Posterior vena cava (tissue), 2 donors: ENCODE data around the gene ANKMY1. TPM values are rescaled to one million over a fixed set of nuclear protein-coding genes. Genes with fewer than 3 reads are reported as not detected.
A peak's percentile ranks its signal among the peaks of the same experiment; 100 is the strongest.

ENCODE experiments used
- DNase-seq: peaks from one replicate; pipeline ENCODE4 v3.0.0-alpha.2; 2020; ENCODE audit warnings: low spot score
- intact Hi-C, 2 donors: fragments of 100-400 bp; cut with DNase I; formaldehyde crosslinking; loops; one replicate each; pipeline versions ENCODE4 v1.14.1 to v1.14.2; 2022 to 2023
- total RNA-seq, 2 donors: library from RNA; stranded (reverse); fragmentation: NEBNext Ultra II Directional; extraction: Animal tissue kit (Norgen Biotek cat#: 25700); gene quantifications; one replicate each; pipeline ENCODE4 v1.2.1, GENCODE V29; 2021
- donor health status: DM: yes; HTN: yes; CAD: no.
- donor health status: DM: yes; HTN: yes; CAD: no.

ANKMY1 gene
- total RNA-seq, 2 donors from 2014 or later = 7.1 to 12.9 TPM

DNA sequence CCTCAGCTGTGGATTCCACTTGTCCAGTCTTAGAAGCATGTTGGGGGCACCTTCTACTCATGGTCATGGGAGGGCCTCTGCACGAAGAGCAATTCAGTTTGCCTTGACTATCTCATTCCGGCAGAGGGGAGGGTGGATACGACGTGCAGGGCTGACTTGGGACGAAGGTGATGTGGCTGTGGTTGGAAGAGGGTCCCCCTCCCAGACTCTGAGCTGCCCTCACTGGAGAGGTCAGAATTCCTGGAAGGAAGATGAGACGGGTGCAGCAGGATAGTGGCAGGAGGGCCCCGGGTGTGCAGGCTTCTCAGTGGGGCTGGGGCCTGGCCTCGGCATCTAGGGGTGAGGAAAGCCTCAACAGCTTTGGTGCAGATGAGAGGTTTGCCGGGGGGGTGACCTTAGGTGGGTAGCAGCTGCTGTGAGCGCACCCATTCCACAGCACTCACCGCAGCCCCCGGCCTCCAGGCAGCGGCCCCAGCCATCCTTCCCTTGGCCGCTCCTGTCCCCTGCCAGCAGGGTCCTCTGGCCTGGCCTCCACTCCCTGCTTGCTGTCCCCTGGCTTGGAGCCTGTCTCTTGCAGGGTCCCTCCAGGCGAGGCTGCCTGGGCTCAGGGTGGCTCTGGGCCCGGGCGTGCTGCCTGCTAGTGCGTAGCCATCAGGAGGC, 13.7 kb upstream of the ANKMY1 start:
- intact Hi-C loops = no loop called here
- DNase-seq = peak; percentile 73

DNA sequence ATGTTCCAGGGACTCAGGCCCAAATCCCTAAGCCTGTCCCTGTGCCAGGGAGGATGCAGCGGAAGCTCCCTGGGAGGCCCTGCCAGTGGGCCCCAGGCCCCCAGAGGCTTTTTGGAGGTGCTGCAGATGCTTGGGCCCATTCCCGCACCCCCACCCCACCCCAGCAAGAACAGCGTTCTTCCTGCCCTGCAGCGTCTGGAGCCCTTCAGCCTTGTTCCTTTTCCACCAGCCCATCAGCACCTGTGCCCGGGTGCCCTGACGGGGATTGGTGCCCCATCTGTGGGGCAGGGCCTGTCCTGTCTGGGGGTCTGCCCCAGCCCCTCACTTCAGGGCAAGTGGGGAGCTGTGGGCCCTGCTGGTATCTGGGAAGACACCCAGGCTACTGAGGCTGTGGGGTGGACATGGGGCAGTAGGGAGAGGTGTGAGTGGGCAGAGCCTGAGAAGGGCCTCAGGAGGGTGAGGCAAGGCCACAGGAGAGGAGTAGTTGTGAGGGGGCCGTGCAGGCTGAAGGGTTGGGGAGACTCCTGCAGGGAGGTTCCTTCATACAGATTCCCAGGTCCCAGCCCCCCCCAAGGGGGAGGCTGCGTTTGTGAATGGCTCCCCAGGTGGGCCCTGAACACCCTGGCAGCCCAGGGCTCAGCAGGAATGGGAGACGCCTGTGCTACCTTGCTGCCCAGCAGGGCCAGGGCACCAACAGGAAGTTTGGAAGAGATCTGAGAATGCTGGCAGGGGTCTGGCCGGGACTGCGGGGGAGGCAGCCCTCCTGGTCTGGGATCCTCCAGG, 12.9 kb upstream of the ANKMY1 start:
- peak; percentile 42 for DNase-seq
- intact Hi-C loops = no loop called here

DNA sequence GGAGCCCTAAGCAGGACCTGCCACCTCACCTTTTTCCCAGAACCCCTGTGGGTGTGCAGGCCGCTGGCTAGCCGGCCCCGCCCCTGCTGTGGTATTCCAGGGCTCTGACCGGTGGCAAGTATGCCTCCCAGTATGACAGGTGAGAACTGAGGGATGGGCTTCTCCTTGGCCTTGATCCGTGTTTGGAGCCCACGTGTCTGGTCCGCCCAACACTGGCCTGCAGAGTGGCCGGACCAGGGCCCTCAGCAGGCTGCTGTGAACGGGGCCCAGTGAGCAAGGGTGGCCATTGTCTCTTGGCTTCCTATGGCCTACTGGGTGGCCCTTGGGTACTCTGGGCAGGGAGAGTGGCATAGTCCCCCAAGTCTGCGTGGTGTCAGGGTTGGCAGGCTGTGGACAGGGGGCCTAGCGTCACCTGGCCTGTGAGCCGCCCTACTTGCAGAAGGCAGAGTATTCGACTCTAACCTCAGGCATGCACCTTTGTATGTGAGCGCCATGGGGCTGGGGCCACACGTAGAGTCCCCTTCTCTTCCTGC, 12.3 kb upstream of the ANKMY1 start:
- peak; percentile 76 for DNase-seq
- intact Hi-C loops = no loop called here

DNA sequence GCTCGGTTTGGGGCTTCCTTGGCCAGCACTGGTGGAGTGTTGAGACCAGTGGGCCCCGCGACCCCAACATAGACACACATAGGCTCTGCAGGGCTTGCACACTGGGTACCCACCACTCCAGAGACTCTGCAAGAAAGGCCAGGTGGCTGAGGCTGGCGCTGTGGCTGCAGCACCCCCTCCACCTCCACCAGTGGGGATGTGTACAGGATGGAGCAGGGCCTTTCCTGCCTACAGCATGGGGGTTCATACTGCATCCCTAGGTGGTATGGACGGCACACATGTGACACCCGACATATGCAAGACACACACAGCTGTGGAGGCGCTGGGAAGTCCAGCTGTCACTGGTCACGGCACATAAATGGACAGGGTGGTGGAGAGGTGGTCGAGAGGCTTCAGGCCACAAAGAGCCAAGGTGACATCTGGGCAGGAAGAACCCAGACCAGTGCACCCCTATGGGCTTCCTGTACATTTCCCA, 11.8 kb upstream of the ANKMY1 start:
- DNase-seq = no peak
- intact Hi-C loops = no loop called here

- intact Hi-C loops = no loop called here
- peak; percentile 88 for DNase-seq
These were observed 11.1 kb upstream of the ANKMY1 start for GRCh38 chr2:240568678-240569522.

DNA sequence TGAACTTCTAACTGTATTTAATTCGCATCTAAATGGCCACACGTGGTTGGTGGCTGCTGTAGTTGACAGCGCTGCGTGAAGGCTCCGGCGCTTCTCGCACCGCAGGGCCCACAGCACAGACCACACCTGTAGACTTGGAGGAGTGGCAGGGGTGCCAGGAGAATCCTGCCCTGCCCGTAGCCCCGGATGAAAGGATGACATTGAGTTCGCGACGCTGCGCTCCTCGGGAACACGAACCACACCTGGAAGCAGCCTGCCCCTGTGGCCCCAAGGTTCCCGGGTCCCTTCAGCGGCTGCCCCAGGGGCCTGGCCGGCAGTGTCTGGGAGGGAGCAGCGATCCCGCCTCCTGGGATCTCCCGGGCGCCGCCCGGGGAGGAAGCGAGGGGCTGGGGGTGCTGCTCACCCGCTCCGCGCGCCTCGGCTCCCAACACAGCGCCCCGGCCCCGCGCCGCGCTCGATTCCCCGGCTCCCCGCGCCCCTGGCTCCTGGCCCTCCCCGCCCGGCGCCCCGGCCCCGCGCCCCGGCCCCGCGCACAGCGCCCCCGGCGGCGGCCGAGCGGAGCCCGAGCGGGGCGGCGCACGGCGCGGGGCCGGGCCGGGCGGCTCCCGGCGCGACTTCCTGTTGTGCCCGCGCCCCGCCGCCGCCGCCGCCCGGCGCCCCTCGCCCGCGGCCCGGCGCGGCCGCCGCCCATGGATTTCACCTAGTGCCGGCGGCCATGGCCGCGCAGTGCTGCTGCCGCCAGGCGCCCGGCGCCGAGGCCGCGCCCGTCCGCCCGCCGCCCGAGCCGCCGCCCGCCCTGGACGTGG, 10.3 kb upstream of the ANKMY1 start, which contains the start of gene RNPEPL1:
Gene RNPEPL1 (plus strand): TSS at position 613 of the 806 bp plus-strand sequence. CDS start 103 bp downstream, at position 716.
- intact Hi-C loops = no loop called here
- peak; percentile 82 for DNase-seq

DNA sequence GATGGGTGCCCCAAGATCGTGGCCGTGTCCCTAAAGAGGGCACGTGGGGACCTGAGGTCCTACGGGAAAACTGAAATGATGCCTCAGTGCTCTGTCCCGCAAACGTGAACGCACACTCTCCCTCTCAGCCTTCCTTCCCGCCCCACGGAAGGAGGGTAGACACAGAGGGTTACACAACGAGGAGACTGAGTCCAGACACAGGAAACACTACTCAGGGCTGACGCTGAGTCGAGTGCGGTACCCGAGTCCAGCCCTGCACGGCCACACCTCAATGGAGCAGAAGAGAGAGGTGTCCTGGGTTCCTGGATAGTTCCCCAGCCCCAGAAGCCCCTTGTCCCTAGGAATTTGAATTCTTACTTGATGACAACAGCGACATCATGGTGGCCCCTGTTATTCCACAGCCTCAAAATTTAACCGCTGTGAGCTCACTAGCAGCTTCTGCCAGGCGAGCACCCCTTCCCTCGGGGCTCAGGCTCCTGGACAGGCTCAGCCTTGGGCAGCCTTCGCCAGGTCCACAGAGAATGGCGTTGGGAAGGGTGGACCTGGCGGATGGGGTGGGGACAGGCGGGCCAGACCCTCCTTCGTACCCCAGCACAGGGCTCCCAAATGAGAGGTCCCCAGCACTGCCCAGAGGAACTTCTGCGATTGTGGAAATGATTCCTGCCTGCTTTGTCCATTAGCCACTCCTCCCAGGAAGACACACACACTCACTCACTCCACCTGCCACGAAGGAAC, 9.5 kb upstream of the ANKMY1 start:
- intact Hi-C loops = no loop called here
- peak; percentile 80 for DNase-seq

GRCh38 chr2:240566203-240567136, 8.7 kb upstream of the ANKMY1 start:
- DNase-seq = peak; percentile 97
- intact Hi-C loops = no loop called here

- peak; percentile 95 for DNase-seq
- intact Hi-C loops = no loop called here
These were observed 7.8 kb upstream of the ANKMY1 start for GRCh38 chr2:240565333-240566202.

- DNase-seq = peak; percentile 60
- intact Hi-C loops = loop anchor here in 1 of 2 donors (5.0 kb wide), 1 partner anchor 1852 kb away; no protein-coding TSS in a partner anchor
These were observed 7.0 kb upstream of the ANKMY1 start for GRCh38 chr2:240564561-240565332.

DNA sequence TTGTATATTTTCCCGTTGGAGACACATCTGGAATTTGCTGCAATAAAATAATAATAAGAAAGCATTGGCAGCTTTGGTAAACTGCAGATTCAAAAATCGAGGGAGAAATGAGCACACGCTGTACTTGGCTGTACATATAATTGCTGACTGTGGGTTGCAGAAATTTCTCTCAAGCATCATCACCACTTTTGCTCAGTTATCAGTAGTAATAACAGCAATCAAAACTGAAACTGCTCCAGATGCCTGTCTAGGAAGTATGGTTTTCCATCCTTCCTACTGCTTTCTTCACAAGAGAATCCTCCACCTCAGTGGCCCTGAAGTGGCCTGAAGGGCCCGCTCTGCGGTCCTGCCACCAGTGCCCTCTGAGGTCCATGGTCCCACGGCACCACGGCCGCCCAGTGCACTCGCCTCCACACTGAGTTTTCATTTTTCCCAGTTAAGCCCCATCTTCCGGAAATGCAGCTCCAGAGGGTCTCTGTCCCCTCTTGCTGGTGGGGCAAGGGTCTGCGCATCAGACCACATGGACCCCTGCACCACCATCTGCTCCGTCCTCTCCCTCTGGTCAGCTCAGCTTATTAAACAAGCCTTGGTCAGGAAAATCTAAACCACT, 6.3 kb upstream of the ANKMY1 start:
- intact Hi-C loops = loop anchor here in 1 of 2 donors (5.0 kb wide), 1 partner anchor 1852 kb away; no protein-coding TSS in a partner anchor
- peak; percentile 64 for DNase-seq

GRCh38 chr2:240563231-240563630, 5.4 kb upstream of the ANKMY1 start:
- intact Hi-C loops = loop anchor here in 1 of 2 donors (5.0 kb wide), 1 partner anchor 1851 kb away; no protein-coding TSS in a partner anchor
- peak; percentile 48 for DNase-seq

DNA sequence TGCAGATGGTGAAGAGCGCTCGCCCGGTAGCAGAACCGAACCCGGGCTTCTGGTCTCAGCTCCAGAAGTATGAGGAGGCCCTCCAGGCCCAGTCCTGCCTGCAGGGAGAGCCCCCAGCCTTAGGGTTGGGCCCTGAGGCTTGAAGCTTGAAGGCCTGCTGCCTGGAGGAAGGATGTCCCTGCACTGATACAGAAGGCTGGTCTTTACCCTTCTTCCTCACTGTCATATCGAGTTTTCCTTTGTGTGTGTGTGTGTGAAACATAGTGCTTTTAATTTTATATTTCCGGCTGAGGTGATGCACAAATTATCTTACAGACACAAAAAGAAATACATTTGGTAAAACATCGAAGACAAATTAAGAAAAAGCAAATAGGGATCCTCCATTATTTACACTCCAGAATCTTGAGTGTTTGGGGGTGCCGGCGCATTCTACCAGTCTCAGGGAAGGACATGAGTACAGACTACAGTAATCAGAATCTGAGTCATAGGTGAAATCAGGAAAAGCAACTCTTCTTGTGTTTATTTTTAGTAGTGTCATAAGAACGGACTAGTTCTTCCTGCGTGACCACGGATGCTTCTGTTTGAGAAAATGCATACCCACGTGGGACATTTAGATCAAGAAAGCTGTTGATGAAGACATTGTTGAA, 3.7 kb upstream of the ANKMY1 start:
- peak; percentile 29 for DNase-seq
- intact Hi-C loops = loop anchor here in 1 of 2 donors (5.0 kb wide), 1 partner anchor 1849 kb away; no protein-coding TSS in a partner anchor
